ENCODE results near the gene CD81. TPM values are rescaled to one million over a fixed set of nuclear protein-coding genes. Genes with fewer than 3 reads are reported as not detected.

Gene CD81
- total RNA-seq, result 1,000 to 10,000 TPM in 1 of 4 donors, 100 to 1,000 TPM in 3; 499 to 1,242 (median 673) TPM

GRCh38 chr11:2376751-2377451 lies at the start of gene CD81:
Gene CD81 (plus strand): TSS chr11:2377310. CDS start chr11:2377550, 240 bp downstream.
- no peak for TF ChIP-seq CTCF (IDR thresholded peaks at IDR 0.05; ENCODE audit: low read depth)

- TF ChIP-seq CTCF (IDR thresholded peaks at IDR 0.05; ENCODE audit: low read depth), result no peak
Measured at GRCh38 chr11:2328021-2328420, 49.1 kb upstream of the CD81 start.

GRCh38 chr11:2328656-2329354 lies 48.3 kb upstream of the CD81 start:
- no peak for TF ChIP-seq CTCF (IDR thresholded peaks at IDR 0.05; ENCODE audit: low read depth)

- TF ChIP-seq CTCF (IDR thresholded peaks at IDR 0.05; ENCODE audit: low read depth), result no peak
Measured at GRCh38 chr11:2329551-2329950, 47.6 kb upstream of the CD81 start.

- no peak for TF ChIP-seq CTCF (IDR thresholded peaks at IDR 0.05; ENCODE audit: low read depth)
Measured at GRCh38 chr11:2330696-2331095, 46.4 kb upstream of the CD81 start.

GRCh38 chr11:2331404-2331803 lies 45.7 kb upstream of the CD81 start:
- TF ChIP-seq CTCF (IDR thresholded peaks at IDR 0.05; ENCODE audit: low read depth), result no peak

- no peak for TF ChIP-seq CTCF (IDR thresholded peaks at IDR 0.05; ENCODE audit: low read depth)
Measured at GRCh38 chr11:2342557-2342956, 34.6 kb upstream of the CD81 start.
